ENCODE data around the gene TEX55.
"Not testable (repeated sequence)": the region's sequence is repeated elsewhere in the genome, so short reads cannot be mapped to it uniquely, and the experiment has no call there.

Gene TEX55

GRCh38 chr3:119160361-119160760 lies 14.4 kb downstream of the TEX55 start:
- H3K4me3 ChIP-seq (ENCODE audit: low read depth, low read length): no peak overlapping the region

GRCh38 chr3:119160815-119161214 lies 14.8 kb downstream of the TEX55 start:
- H3K4me3 ChIP-seq (ENCODE audit: low read depth, low read length): no peak overlapping the region

- H3K4me3 ChIP-seq (ENCODE audit: low read depth, low read length): no peak overlapping the region
These were observed 15.3 kb downstream of the TEX55 start for GRCh38 chr3:119161240-119161639.

- H3K4me3 ChIP-seq (ENCODE audit: low read depth, low read length): not testable (repeated sequence)
These were observed 18.8 kb downstream of the TEX55 start for GRCh38 chr3:119164745-119165144.

GRCh38 chr3:119170821-119171220 lies 24.9 kb downstream of the TEX55 start:
- no peak overlapping the region for H3K4me3 ChIP-seq (ENCODE audit: low read depth, low read length)

- H3K4me3 ChIP-seq (ENCODE audit: low read depth, low read length): no peak within 1 kb of the TSS
These were observed 27.4 kb downstream of the TEX55 start, which contains the start of gene UPK1B for GRCh38 chr3:119173325-119173724. UPK1B (plus strand) TSS chr3:119173598; CDS start chr3:119186742, 13,144 bp downstream.

- H3K4me3 ChIP-seq (ENCODE audit: low read depth, low read length): no peak overlapping the region
These were observed 30.1 kb downstream of the TEX55 start for GRCh38 chr3:119175872-119176756.

GRCh38 chr3:119176778-119177177 lies 30.8 kb downstream of the TEX55 start:
- H3K4me3 ChIP-seq (ENCODE audit: low read depth, low read length): no peak overlapping the region

- H3K4me3 ChIP-seq (ENCODE audit: low read depth, low read length): no peak overlapping the region
These were observed 31.4 kb downstream of the TEX55 start for GRCh38 chr3:119177321-119177720.

GRCh38 chr3:119181765-119182164 lies 35.8 kb downstream of the TEX55 start:
- H3K4me3 ChIP-seq (ENCODE audit: low read depth, low read length): no peak overlapping the region

- H3K4me3 ChIP-seq (ENCODE audit: low read depth, low read length): no peak overlapping the region
These were observed 38.1 kb downstream of the TEX55 start for GRCh38 chr3:119184111-119184510.

- no peak overlapping the region for H3K4me3 ChIP-seq (ENCODE audit: low read depth, low read length)
These were observed 39.0 kb downstream of the TEX55 start for GRCh38 chr3:119184796-119185570.

- H3K4me3 ChIP-seq (ENCODE audit: low read depth, low read length): no peak overlapping the region
These were observed 41.3 kb downstream of the TEX55 start for GRCh38 chr3:119187266-119187665.

GRCh38 chr3:119191800-119192199 lies 45.8 kb downstream of the TEX55 start:
- H3K4me3 ChIP-seq (ENCODE audit: low read depth, low read length): no peak overlapping the region

- H3K4me3 ChIP-seq (ENCODE audit: low read depth, low read length): no peak overlapping the region
These were observed 48.5 kb downstream of the TEX55 start for GRCh38 chr3:119194237-119195150.

- H3K4me3 ChIP-seq (ENCODE audit: low read depth, low read length): no peak overlapping the region
These were observed 49.1 kb downstream of the TEX55 start for GRCh38 chr3:119195151-119195476.

GRCh38 chr3:119195911-119196310 lies 49.9 kb downstream of the TEX55 start:
- no peak overlapping the region for H3K4me3 ChIP-seq (ENCODE audit: low read depth, low read length)

Measured in iPS-11a (cell line).